SK-N-SH treated with all-trans-retinoic acid at 6 μM for 48 hours (cell line): ENCODE data around the gene MUC5B.

Source experiments
- ATAC-seq: fragments of 200-7000 bp; cut with Tn5 transposase; 3 replicates; pipeline ENCODE4 v1.9.1; 2020; ENCODE audit warnings: mild to moderate bottlenecking, moderate library complexity
- ARNTL ChIP-seq: fragments of 450-650 bp; formaldehyde crosslinking; IDR thresholded peaks from 2 replicates; pipeline ENCODE4 v1.5.0; 2020; ENCODE audit warnings: low read depth, mild to moderate bottlenecking, moderate library complexity, borderline replicate concordance
- BACH2 ChIP-seq: fragments of 250-450 bp; sonication (Bioruptor Pico); IDR thresholded peaks from 2 replicates; pipeline ENCODE4 v1.9.0; 2021; ENCODE audit warnings: mild to moderate bottlenecking, borderline replicate concordance
- CSDC2 ChIP-seq: fragments of 250-450 bp; sonication (Bioruptor Pico); IDR thresholded peaks from 2 replicates; pipeline ENCODE4 v1.5.0; 2020; ENCODE audit warnings: mild to moderate bottlenecking, moderate library complexity
- ESRRG ChIP-seq: fragments of 250-450 bp; sonication (Bioruptor Pico); IDR thresholded peaks from 2 replicates; pipeline ENCODE4 v1.6.1; 2021; ENCODE audit warnings: mild to moderate bottlenecking
- GLIS3 ChIP-seq: fragments of 250-450 bp; sonication (Bioruptor Pico); IDR thresholded peaks from 2 replicates; pipeline ENCODE4 v1.5.0; 2020; ENCODE audit warnings: mild to moderate bottlenecking, moderate library complexity
- ISL1 ChIP-seq: fragments of 250-450 bp; sonication (Bioruptor Pico); IDR thresholded peaks from 2 replicates; pipeline ENCODE4 v2.1.2; 2022; ENCODE audit warnings: mild to moderate bottlenecking, moderate library complexity
- OSR1 ChIP-seq: fragments of 250-450 bp; sonication (Bioruptor Pico); IDR thresholded peaks from 2 replicates; pipeline ENCODE4 v1.8.0; 2022; ENCODE audit warnings: moderate library complexity, mild to moderate bottlenecking, inconsistent platforms
- PPARA ChIP-seq: fragments of 250-450 bp; sonication (Bioruptor Pico); IDR thresholded peaks from 2 replicates; pipeline ENCODE4 v1.5.0; 2020; ENCODE audit warnings: mild to moderate bottlenecking, borderline replicate concordance
- SNAI2 ChIP-seq: fragments of 250-450 bp; sonication (Bioruptor Pico); IDR thresholded peaks from 2 replicates; pipeline ENCODE4 v1.5.0; 2020; ENCODE audit warnings: mild to moderate bottlenecking, moderate library complexity
- TCF4 ChIP-seq: fragments of 250-450 bp; sonication (Bioruptor Pico); IDR thresholded peaks from 2 replicates; pipeline ENCODE4 v1.8.0; 2021; ENCODE audit warnings: mild to moderate bottlenecking, moderate library complexity, borderline replicate concordance
- TOX ChIP-seq: fragments of 250-450 bp; sonication (Bioruptor Pico); IDR thresholded peaks from 2 replicates; pipeline ENCODE4 v1.8.0; 2021; ENCODE audit warnings: mild to moderate bottlenecking, moderate library complexity, borderline replicate concordance
- ZC3H10 ChIP-seq: fragments of 250-450 bp; sonication (Bioruptor Pico); IDR thresholded peaks from 2 replicates; pipeline ENCODE4 v1.5.1; 2021; ENCODE audit warnings: mild to moderate bottlenecking, moderate library complexity
- ZFP3 ChIP-seq: fragments of 250-450 bp; sonication (Bioruptor Pico); IDR thresholded peaks from 2 replicates; pipeline ENCODE4 v1.5.0; 2020; ENCODE audit warnings: mild to moderate bottlenecking, moderate library complexity
- ZFP30 ChIP-seq: fragments of 450-650 bp; formaldehyde crosslinking; IDR thresholded peaks from 2 replicates; pipeline ENCODE4 v1.5.0; 2022; ENCODE audit warnings: mild to moderate bottlenecking, moderate library complexity
- ZNF565 ChIP-seq: fragments of 450-650 bp; formaldehyde crosslinking; conservative IDR thresholded peaks from 2 replicates; pipeline ENCODE4 v1.5.0; 2020; ENCODE audit warnings: low read depth, mild to moderate bottlenecking, moderate library complexity
- ZNF70 ChIP-seq: fragments of 450-650 bp; formaldehyde crosslinking; IDR thresholded peaks from 2 replicates; pipeline ENCODE4 v1.5.0; 2020; ENCODE audit warnings: mild to moderate bottlenecking, moderate library complexity
- ZNF8 ChIP-seq: fragments of 450-650 bp; formaldehyde crosslinking; IDR thresholded peaks from 2 replicates; pipeline ENCODE4 v1.5.0; 2020; ENCODE audit warnings: mild to moderate bottlenecking, moderate library complexity
- TF ChIP-seq, protein P1 (sequence below): fragments of 250-450 bp; sonication (Bioruptor Pico); IDR thresholded peaks from 2 replicates; pipeline ENCODE4 v1.5.0; 2020; ENCODE audit warnings: mild to moderate bottlenecking, moderate library complexity
- TF ChIP-seq, protein P2 (sequence below): fragments of 250-450 bp; sonication (Bioruptor Pico); IDR thresholded peaks from 2 replicates; pipeline ENCODE4 v1.8.0; 2020; ENCODE audit warnings: mild to moderate bottlenecking, moderate library complexity, borderline replicate concordance
- TF ChIP-seq, protein P3 (sequence below): fragments of 250-450 bp; sonication (Bioruptor Pico); IDR thresholded peaks from 2 replicates; pipeline ENCODE4 v1.5.1; 2021; ENCODE audit warnings: mild to moderate bottlenecking, moderate library complexity
- TF ChIP-seq, protein P4 (sequence below): fragments of 250-450 bp; sonication (Bioruptor Pico); IDR thresholded peaks from 2 replicates; pipeline ENCODE4 v1.5.1; 2020; ENCODE audit warnings: low read depth, mild to moderate bottlenecking, moderate library complexity
- TF ChIP-seq, protein P5 (sequence below): fragments of 250-450 bp; sonication (Bioruptor Pico); IDR thresholded peaks from 2 replicates; pipeline ENCODE4 v1.8.0; 2021; ENCODE audit warnings: low read depth, mild to moderate bottlenecking, moderate library complexity, borderline replicate concordance

The MUC5B gene

DNA sequence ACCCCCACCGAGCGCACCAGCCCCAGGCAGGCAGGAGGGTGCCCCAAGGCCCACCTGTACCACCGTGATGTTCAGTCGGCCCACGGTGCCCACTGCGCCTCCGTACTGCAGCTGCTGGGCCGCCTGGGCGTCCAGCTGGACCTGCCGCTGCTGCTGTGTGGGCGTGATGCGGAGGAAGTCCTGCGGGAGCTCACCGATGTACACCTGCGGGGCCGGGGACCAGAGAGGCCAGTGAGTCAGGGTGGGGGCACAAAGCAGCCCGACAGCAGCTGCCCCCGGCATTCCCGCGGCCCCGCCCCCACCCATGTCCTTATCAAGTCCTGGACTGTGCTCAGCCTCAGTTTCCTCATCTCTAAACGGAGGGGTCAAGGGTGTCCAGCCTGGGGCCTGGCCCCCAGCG, 72.7 kb downstream of the MUC5B start:
- TF ChIP-seq, protein P1, sequence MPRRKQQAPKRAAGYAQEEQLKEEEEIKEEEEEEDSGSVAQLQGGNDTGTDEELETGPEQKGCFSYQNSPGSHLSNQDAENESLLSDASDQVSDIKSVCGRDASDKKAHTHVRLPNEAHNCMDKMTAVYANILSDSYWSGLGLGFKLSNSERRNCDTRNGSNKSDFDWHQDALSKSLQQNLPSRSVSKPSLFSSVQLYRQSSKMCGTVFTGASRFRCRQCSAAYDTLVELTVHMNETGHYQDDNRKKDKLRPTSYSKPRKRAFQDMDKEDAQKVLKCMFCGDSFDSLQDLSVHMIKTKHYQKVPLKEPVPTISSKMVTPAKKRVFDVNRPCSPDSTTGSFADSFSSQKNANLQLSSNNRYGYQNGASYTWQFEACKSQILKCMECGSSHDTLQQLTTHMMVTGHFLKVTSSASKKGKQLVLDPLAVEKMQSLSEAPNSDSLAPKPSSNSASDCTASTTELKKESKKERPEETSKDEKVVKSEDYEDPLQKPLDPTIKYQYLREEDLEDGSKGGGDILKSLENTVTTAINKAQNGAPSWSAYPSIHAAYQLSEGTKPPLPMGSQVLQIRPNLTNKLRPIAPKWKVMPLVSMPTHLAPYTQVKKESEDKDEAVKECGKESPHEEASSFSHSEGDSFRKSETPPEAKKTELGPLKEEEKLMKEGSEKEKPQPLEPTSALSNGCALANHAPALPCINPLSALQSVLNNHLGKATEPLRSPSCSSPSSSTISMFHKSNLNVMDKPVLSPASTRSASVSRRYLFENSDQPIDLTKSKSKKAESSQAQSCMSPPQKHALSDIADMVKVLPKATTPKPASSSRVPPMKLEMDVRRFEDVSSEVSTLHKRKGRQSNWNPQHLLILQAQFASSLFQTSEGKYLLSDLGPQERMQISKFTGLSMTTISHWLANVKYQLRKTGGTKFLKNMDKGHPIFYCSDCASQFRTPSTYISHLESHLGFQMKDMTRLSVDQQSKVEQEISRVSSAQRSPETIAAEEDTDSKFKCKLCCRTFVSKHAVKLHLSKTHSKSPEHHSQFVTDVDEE (CRISPR knock-in tag), result no peak
- TF ChIP-seq, protein P2, sequence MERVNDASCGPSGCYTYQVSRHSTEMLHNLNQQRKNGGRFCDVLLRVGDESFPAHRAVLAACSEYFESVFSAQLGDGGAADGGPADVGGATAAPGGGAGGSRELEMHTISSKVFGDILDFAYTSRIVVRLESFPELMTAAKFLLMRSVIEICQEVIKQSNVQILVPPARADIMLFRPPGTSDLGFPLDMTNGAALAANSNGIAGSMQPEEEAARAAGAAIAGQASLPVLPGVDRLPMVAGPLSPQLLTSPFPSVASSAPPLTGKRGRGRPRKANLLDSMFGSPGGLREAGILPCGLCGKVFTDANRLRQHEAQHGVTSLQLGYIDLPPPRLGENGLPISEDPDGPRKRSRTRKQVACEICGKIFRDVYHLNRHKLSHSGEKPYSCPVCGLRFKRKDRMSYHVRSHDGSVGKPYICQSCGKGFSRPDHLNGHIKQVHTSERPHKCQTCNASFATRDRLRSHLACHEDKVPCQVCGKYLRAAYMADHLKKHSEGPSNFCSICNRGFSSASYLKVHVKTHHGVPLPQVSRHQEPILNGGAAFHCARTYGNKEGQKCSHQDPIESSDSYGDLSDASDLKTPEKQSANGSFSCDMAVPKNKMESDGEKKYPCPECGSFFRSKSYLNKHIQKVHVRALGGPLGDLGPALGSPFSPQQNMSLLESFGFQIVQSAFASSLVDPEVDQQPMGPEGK (CRISPR knock-in tag), result no peak
- no peak for TF ChIP-seq ZNF8
- no peak for TF ChIP-seq ZFP3
- TF ChIP-seq SNAI2 (CRISPR knock-in tag), result no peak
- TF ChIP-seq ESRRG (CRISPR knock-in tag), result no peak
- no peak for TF ChIP-seq TCF4 (CRISPR knock-in tag)
- no peak for TF ChIP-seq PPARA (CRISPR knock-in tag)
- TF ChIP-seq, protein P3, sequence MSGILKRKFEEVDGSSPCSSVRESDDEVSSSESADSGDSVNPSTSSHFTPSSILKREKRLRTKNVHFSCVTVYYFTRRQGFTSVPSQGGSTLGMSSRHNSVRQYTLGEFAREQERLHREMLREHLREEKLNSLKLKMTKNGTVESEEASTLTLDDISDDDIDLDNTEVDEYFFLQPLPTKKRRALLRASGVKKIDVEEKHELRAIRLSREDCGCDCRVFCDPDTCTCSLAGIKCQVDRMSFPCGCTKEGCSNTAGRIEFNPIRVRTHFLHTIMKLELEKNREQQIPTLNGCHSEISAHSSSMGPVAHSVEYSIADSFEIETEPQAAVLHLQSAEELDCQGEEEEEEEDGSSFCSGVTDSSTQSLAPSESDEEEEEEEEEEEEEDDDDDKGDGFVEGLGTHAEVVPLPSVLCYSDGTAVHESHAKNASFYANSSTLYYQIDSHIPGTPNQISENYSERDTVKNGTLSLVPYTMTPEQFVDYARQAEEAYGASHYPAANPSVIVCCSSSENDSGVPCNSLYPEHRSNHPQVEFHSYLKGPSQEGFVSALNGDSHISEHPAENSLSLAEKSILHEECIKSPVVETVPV (CRISPR knock-in tag), result no peak
- TF ChIP-seq ZNF70, result no peak
- TF ChIP-seq GLIS3 (CRISPR knock-in tag), result no peak
- no peak for TF ChIP-seq ZNF565 (CRISPR knock-in tag)
- TF ChIP-seq ZC3H10 (CRISPR knock-in tag), result no peak
- TF ChIP-seq, protein P4, sequence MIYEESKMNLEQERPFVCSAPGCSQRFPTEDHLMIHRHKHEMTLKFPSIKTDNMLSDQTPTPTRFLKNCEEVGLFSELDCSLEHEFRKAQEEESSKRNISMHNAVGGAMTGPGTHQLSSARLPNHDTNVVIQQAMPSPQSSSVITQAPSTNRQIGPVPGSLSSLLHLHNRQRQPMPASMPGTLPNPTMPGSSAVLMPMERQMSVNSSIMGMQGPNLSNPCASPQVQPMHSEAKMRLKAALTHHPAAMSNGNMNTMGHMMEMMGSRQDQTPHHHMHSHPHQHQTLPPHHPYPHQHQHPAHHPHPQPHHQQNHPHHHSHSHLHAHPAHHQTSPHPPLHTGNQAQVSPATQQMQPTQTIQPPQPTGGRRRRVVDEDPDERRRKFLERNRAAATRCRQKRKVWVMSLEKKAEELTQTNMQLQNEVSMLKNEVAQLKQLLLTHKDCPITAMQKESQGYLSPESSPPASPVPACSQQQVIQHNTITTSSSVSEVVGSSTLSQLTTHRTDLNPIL (CRISPR knock-in tag), result no peak
- TF ChIP-seq, protein P5, sequence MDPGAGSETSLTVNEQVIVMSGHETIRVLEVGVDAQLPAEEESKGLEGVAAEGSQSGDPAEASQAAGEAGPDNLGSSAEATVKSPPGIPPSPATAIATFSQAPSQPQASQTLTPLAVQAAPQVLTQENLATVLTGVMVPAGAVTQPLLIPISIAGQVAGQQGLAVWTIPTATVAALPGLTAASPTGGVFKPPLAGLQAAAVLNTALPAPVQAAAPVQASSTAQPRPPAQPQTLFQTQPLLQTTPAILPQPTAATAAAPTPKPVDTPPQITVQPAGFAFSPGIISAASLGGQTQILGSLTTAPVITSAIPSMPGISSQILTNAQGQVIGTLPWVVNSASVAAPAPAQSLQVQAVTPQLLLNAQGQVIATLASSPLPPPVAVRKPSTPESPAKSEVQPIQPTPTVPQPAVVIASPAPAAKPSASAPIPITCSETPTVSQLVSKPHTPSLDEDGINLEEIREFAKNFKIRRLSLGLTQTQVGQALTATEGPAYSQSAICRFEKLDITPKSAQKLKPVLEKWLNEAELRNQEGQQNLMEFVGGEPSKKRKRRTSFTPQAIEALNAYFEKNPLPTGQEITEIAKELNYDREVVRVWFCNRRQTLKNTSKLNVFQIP, result no peak
- no peak for ATAC-seq

DNA sequence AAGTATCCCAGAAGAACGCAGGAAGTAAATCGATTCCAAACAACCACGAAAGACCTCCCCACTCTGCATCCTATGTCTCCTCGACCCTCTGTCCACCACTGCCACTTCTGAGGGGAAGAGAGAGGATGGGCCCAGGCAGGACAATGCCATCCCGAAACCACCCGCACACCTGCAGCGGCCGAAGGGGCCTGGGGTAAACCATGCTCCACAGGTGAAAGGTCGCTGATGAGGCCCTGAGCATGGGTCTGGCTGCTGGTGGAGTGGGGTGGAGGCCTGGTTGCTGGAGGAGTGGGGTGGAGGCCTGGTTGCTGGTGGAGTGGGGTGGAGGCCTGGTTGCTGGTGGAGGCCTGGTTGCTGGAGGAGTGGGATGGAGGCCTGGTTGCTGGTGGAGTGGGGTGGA, 73.4 kb downstream of the MUC5B start:
- ATAC-seq, result no peak
- TF ChIP-seq, protein P3 (CRISPR knock-in tag), result no peak
- TF ChIP-seq BACH2 (no peak), ZFP3 (no peak), GLIS3 (CRISPR knock-in tag) (no peak), OSR1 (no peak), ZNF70 (no peak), ZC3H10 (CRISPR knock-in tag) (no peak), ZNF8 (no peak), ZFP30 (CRISPR knock-in tag) (no peak), ARNTL (CRISPR knock-in tag) (no peak), ESRRG (CRISPR knock-in tag) (no peak), TOX (CRISPR knock-in tag) (no peak), ZNF565 (CRISPR knock-in tag) (no peak), ISL1 (CRISPR knock-in tag) (no peak), CSDC2 (CRISPR knock-in tag) (no peak), SNAI2 (CRISPR knock-in tag) (no peak), TCF4 (CRISPR knock-in tag) (no peak)
- TF ChIP-seq, protein P4 (CRISPR knock-in tag), result no peak
- TF ChIP-seq, protein P5, result no peak
- TF ChIP-seq, protein P1 (CRISPR knock-in tag), result no peak
